A549 (cell line): ENCODE measurements around the gene CARNS1. TPM values are rescaled to one million over a fixed set of nuclear protein-coding genes. Genes with fewer than 3 reads are reported as not detected.

Source experiments
- ATAC-seq, 2 experiments: fragments of 200-7000 bp in 1 of 2; fragments of >200 bp in 1 of 2; cut with Nextera tagmentation in 1 of 2; cut with Tn5 transposase in 1 of 2; 3 replicates each; pipeline versions ENCODE4 v1.8.0 to v1.9.1; 2018 to 2020; ENCODE audit warnings: mild to moderate bottlenecking in 1 of 2, moderate library complexity in 1 of 2
- CTCF ChIA-PET: fragments of 300-600 bp; sonication (Branson Sonifier 250); formaldehyde crosslinking; extraction: SDS; loops from one replicate; lab custom pipeline; 2021; ENCODE audit warnings: antibody characterized with exemption, inconsistent platforms; lab: Yijun Ruan, JAX
- POLR2A ChIA-PET: fragments of 350-600 bp; formaldehyde crosslinking; extraction: SDS; loops from one replicate; lab custom pipeline; 2021; ENCODE audit warnings: antibody characterized with exemption, inconsistent platforms; lab: Yijun Ruan, JAX
- DNase-seq, 2 experiments: peaks; one replicate each; pipeline versions ENCODE4 v3.0.0 to v3.0.0-alpha.2; 2011 to 2016; ENCODE audit warnings: low read depth in 1 of 2, low spot score in 1 of 2
- FAIRE-seq: peaks from 2 replicates; lab custom pipeline; 2011; peaks lifted over from hg19 to GRCh38; lab: Jason Lieb, UNC
- H3K27ac ChIP-seq, 2 experiments: fragments of >200 bp; sonication (Bioruptor Twin); formaldehyde crosslinking; 3 replicates each; pipeline ENCODE4 v1.5.1; 2016 to 2017
- H3K4me1 ChIP-seq: fragments of >200 bp; sonication (Bioruptor Twin); formaldehyde crosslinking; 3 replicates; pipeline ENCODE4 v1.6.1; 2016
- H3K4me2 ChIP-seq: fragments of >200 bp; sonication (Bioruptor Twin); formaldehyde crosslinking; 3 replicates; pipeline ENCODE4 v1.6.1; 2016
- H3K4me3 ChIP-seq: fragments of >200 bp; sonication (Bioruptor Twin); formaldehyde crosslinking; 3 replicates; pipeline ENCODE4 v1.5.1; 2016
- H3K9me3 ChIP-seq: fragments of >200 bp; sonication (Bioruptor Twin); formaldehyde crosslinking; 3 replicates; pipeline ENCODE4 v1.6.1; 2016
- CBX8 ChIP-seq: fragments of 200-600 bp; sonication (generic); IDR thresholded peaks from 2 replicates; pipeline ENCODE4 v1.6.1; 2016
- FOXS1 ChIP-seq: fragments of 250-450 bp; sonication (Bioruptor Pico); IDR thresholded peaks from 2 replicates; pipeline ENCODE4 v1.5.0; 2020; ENCODE audit warnings: mild to moderate bottlenecking, moderate library complexity
- JUNB ChIP-seq: fragments of >200 bp; sonication (Bioruptor Twin); formaldehyde crosslinking; IDR thresholded peaks from 2 replicates; pipeline ENCODE4 v1.6.1; 2016
- NFE2L2 ChIP-seq: fragments of 150-350 bp; conservative IDR thresholded peaks from 2 replicates; pipeline ENCODE4 v1.6.1; 2014; ENCODE audit warnings: low read length
- NPAS2 ChIP-seq: fragments of 250-450 bp; sonication (Bioruptor Pico); IDR thresholded peaks from 2 replicates; pipeline ENCODE4 v1.8.0; 2022; ENCODE audit warnings: mild to moderate bottlenecking, moderate library complexity, borderline replicate concordance
- PHF8 ChIP-seq: fragments of 200-600 bp; sonication (generic); IDR thresholded peaks from 2 replicates; pipeline ENCODE4 v1.6.1; 2016; ENCODE audit warnings: low read depth, mild to moderate bottlenecking, antibody characterized with exemption, moderate library complexity, borderline replicate concordance
- RARB ChIP-seq: fragments of 250-450 bp; sonication (Bioruptor Pico); IDR thresholded peaks from 2 replicates; pipeline ENCODE4 v1.8.0; 2021; ENCODE audit warnings: mild to moderate bottlenecking, moderate library complexity
- RFX5 ChIP-seq: fragments of 450-650 bp; IDR thresholded peaks from 2 replicates; pipeline ENCODE4 v1.7.1; 2014; ENCODE audit warnings: antibody characterized with exemption, mild to moderate bottlenecking, moderate library complexity
- SMC3 ChIP-seq: fragments of >200 bp; sonication (Bioruptor Twin); formaldehyde crosslinking; IDR thresholded peaks from 3 replicates; pipeline ENCODE4 v1.6.1; 2018; ENCODE audit warnings: inconsistent platforms
- ZFP36 ChIP-seq: fragments of 450-650 bp; IDR thresholded peaks from 2 replicates; pipeline ENCODE4 v1.6.1; 2014; ENCODE audit warnings: borderline replicate concordance; ENCODE audit not compliant: partially characterized antibody
- ZNF302 ChIP-seq: fragments of 250-450 bp; sonication (Bioruptor Pico); IDR thresholded peaks from 2 replicates; pipeline ENCODE4 v1.9.0; 2021; ENCODE audit warnings: inconsistent platforms, mild to moderate bottlenecking, moderate library complexity
- whole genome bisulfite sequencing: methylation state at CpG from one replicate; pipeline ENCODE4 v1.1.6; 2017; ENCODE audit errors: missing lambda C conversion rate; 5-methylcytosine and 5-hydroxymethylcytosine counted together
- polyA plus RNA-seq, 4 experiments: library from polyadenylated mRNA; depleted of rRNA in 3 of 4; stranded (reverse); fragments of >200 nt; fragmentation: RNase III in 1 of 4; extraction: RNeasy Plus Mini Kit Qiagen cat#74134 plus additional on column Dnase treatment in 1 of 4; gene quantifications; 2 replicates in 3 of 4; 3 replicates in 1 of 4; pipeline ENCODE4 v1.2.3, GENCODE V29; 2011 to 2017
- TF ChIP-seq, protein P1 (sequence below): fragments of 250-450 bp; sonication (Bioruptor Pico); IDR thresholded peaks from 2 replicates; pipeline ENCODE4 v1.5.0; 2021; ENCODE audit warnings: mild to moderate bottlenecking, moderate library complexity, borderline replicate concordance
- TF ChIP-seq, protein P2 (sequence below): fragments of >200 bp; sonication (Bioruptor Twin); formaldehyde crosslinking; IDR thresholded peaks from 3 replicates; pipeline ENCODE4 v1.5.1; 2016
- TF ChIP-seq, protein P3 (sequence below): fragments of 200-600 bp; sonication (generic); IDR thresholded peaks from 2 replicates; pipeline ENCODE4 v1.6.1; 2016; ENCODE audit warnings: antibody characterized with exemption, mild to moderate bottlenecking, moderate library complexity

The CARNS1 gene
- polyA plus RNA-seq, 2 of the 4 experiments (the other 2 are of a cell fraction), result 0.08 to 0.10 TPM

GRCh38 chr11:67413266-67413849 lies 2.1 kb upstream of the CARNS1 start:
- no peak overlapping the region for H3K27ac ChIP-seq
- H3K4me1 ChIP-seq, result peaks cover 28% of the 10 kb centered on the region
- no peak for DNase-seq
- FAIRE-seq, result no peak
- H3K9me3 ChIP-seq, result no peaks in the 10 kb centered on the region
- no peak overlapping the region for H3K4me3 ChIP-seq
- POLR2A ChIA-PET, result interaction anchor here (0.8 kb wide), 1 partner anchor 11 kb away, joined by 3 read pairs; the partner anchor contains the start of gene PPP1CA
- WGBS, result 76% methylated on average over 2 of the region's 2 CpGs
- TF ChIP-seq PHF8 (no peak), RFX5 (no peak), RARB (CRISPR knock-in tag) (no peak), ZFP36 (no peak), NPAS2 (no peak), SMC3 (no peak), CBX8 (no peak), FOXS1 (CRISPR knock-in tag) (no peak), NFE2L2 (no peak)
- TF ChIP-seq, protein P1, sequence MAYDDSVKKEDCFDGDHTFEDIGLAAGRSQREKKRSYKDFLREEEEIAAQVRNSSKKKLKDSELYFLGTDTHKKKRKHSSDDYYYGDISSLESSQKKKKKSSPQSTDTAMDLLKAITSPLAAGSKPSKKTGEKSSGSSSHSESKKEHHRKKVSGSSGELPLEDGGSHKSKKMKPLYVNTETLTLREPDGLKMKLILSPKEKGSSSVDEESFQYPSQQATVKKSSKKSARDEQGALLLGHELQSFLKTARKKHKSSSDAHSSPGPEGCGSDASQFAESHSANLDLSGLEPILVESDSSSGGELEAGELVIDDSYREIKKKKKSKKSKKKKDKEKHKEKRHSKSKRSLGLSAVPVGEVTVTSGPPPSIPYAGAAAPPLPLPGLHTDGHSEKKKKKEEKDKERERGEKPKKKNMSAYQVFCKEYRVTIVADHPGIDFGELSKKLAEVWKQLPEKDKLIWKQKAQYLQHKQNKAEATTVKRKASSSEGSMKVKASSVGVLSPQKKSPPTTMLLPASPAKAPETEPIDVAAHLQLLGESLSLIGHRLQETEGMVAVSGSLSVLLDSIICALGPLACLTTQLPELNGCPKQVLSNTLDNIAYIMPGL (CRISPR knock-in tag), result no peak
- TF ChIP-seq, protein P2, sequence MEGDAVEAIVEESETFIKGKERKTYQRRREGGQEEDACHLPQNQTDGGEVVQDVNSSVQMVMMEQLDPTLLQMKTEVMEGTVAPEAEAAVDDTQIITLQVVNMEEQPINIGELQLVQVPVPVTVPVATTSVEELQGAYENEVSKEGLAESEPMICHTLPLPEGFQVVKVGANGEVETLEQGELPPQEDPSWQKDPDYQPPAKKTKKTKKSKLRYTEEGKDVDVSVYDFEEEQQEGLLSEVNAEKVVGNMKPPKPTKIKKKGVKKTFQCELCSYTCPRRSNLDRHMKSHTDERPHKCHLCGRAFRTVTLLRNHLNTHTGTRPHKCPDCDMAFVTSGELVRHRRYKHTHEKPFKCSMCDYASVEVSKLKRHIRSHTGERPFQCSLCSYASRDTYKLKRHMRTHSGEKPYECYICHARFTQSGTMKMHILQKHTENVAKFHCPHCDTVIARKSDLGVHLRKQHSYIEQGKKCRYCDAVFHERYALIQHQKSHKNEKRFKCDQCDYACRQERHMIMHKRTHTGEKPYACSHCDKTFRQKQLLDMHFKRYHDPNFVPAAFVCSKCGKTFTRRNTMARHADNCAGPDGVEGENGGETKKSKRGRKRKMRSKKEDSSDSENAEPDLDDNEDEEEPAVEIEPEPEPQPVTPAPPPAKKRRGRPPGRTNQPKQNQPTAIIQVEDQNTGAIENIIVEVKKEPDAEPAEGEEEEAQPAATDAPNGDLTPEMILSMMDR, result no peak
- TF ChIP-seq, protein P3, sequence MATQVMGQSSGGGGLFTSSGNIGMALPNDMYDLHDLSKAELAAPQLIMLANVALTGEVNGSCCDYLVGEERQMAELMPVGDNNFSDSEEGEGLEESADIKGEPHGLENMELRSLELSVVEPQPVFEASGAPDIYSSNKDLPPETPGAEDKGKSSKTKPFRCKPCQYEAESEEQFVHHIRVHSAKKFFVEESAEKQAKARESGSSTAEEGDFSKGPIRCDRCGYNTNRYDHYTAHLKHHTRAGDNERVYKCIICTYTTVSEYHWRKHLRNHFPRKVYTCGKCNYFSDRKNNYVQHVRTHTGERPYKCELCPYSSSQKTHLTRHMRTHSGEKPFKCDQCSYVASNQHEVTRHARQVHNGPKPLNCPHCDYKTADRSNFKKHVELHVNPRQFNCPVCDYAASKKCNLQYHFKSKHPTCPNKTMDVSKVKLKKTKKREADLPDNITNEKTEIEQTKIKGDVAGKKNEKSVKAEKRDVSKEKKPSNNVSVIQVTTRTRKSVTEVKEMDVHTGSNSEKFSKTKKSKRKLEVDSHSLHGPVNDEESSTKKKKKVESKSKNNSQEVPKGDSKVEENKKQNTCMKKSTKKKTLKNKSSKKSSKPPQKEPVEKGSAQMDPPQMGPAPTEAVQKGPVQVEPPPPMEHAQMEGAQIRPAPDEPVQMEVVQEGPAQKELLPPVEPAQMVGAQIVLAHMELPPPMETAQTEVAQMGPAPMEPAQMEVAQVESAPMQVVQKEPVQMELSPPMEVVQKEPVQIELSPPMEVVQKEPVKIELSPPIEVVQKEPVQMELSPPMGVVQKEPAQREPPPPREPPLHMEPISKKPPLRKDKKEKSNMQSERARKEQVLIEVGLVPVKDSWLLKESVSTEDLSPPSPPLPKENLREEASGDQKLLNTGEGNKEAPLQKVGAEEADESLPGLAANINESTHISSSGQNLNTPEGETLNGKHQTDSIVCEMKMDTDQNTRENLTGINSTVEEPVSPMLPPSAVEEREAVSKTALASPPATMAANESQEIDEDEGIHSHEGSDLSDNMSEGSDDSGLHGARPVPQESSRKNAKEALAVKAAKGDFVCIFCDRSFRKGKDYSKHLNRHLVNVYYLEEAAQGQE, result no peak
- no peak overlapping the region for H3K4me2 ChIP-seq
- CTCF ChIA-PET, result interaction anchor here (0.7 to 4.0 kb wide), 8 partner anchors 11 to 140 kb away, joined by 3 to 36 read pairs (median 5); partner anchors contain the start of genes PPP1CA and TBC1D10C
- ATAC-seq, result peak in 1 of 2 experiments; percentile 8; a peak in 1 of 6 replicates

DNA sequence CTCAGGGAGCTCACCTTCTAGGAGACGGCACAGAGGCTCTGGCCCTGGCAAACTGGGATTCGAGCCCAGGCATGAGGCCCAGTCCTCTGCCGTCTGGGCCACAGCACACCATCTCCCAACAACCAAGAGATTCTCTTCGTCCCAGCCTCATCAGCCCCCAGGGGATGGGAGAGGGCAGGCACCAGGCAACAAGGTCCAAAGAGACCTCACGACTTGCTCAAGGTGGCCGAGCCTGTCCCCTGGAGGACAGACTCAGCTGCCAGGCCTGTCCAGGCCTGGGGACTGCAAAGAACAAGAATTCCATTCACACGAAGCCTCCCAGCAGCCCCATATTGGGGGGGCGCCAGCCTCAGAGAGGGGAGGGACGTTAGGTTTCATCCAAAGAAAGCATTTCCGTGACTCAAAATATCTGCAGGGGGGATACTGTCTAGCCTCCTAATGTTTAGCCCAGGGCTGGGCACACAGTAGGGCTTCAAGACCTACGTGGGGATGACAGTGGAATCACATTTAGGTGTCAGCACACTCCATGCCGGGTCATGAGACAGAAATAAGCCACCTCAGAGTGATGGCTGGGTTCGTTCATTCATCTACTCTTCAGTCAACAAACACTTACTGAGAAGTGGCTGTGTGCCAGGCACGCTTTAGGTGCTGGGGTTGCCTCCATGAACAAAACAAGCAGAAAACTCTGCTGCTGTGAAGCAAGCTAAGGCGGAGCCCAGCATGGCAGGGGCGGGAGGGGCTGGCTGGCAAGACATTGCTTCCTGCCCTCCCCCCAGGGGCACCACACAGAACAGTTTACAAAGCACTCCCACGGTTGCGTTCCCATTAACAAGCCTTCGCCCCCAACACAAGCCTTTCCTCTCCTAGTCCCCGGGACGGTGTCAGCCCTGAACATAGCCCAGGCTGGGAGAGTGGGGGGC lies 1.2 kb downstream of the CARNS1 start:
- no peak for FAIRE-seq
- peak overlapping the region in 1 of 2 experiments; percentile 84; a peak in 2 of 6 replicates for H3K27ac ChIP-seq
- peak in 1 of 2 experiments; percentile 78 for DNase-seq
- no peak for TF ChIP-seq JUNB
- no peak for TF ChIP-seq ZNF302 (CRISPR knock-in tag)
- TF ChIP-seq RARB (CRISPR knock-in tag), result no peak
- H3K4me1 ChIP-seq, result peaks cover 39% of the 10 kb centered on the region
- CTCF ChIA-PET, result interaction anchor here (0.9 to 1.4 kb wide), 5 partner anchors 11 to 65 kb away, joined by 3 to 4 read pairs (median 3); partner anchors contain the start of gene PPP1CA
- POLR2A ChIA-PET, result no interaction called here
- no peaks in the 10 kb centered on the region for H3K9me3 ChIP-seq
- no peak; a peak in 2 of 6 replicates for ATAC-seq
- WGBS, result 53% methylated on average over 21 of the region's 21 CpGs
- H3K4me2 ChIP-seq, result peak overlapping the region; percentile 91
- H3K4me3 ChIP-seq, result no peak overlapping the region
